ENCODE measurements around the gene SYNDIG1L. TPM values are rescaled to one million over a fixed set of nuclear protein-coding genes. Genes with fewer than 3 reads are reported as not detected.

Gene SYNDIG1L
- total RNA-seq, 6 experiments from 2014 or later = not detected

DNA sequence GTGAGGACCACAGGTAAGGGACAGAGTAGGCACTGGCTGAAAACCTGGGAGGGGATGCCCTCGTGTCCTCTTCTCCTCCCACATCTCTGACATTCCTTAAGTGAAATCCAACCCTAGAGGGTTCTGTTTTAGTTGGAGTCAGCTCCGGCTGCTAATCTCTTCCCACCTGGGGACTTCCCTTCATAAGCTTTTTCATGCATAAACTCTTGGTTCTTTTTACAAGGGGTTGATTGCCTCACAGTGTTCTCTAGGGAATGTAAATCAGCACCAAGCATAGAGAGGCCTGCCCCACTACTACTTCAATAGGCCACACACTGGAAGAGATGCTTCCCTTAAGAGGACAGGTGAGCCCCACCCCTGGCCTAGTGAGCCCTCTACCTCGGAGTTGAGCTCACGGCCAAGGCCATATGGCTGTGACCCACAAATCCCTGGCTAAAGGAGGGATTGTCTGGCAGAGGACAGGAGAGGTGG lies 3.2 kb upstream of the SYNDIG1L start:
- peaks cover 57% of the 10 kb centered on the region for H3K27me3 Mint-ChIP-seq (ENCODE audit: insufficient read depth)
- H3K4me3 Mint-ChIP-seq = no peak overlapping the region
- H3K4me1 Mint-ChIP-seq (ENCODE audit: low read depth) = no peaks in the 10 kb centered on the region
- no peak for DNase-seq
- TF ChIP-seq, protein P1, sequence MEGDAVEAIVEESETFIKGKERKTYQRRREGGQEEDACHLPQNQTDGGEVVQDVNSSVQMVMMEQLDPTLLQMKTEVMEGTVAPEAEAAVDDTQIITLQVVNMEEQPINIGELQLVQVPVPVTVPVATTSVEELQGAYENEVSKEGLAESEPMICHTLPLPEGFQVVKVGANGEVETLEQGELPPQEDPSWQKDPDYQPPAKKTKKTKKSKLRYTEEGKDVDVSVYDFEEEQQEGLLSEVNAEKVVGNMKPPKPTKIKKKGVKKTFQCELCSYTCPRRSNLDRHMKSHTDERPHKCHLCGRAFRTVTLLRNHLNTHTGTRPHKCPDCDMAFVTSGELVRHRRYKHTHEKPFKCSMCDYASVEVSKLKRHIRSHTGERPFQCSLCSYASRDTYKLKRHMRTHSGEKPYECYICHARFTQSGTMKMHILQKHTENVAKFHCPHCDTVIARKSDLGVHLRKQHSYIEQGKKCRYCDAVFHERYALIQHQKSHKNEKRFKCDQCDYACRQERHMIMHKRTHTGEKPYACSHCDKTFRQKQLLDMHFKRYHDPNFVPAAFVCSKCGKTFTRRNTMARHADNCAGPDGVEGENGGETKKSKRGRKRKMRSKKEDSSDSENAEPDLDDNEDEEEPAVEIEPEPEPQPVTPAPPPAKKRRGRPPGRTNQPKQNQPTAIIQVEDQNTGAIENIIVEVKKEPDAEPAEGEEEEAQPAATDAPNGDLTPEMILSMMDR (IDR thresholded peaks at IDR 0.05) = no peak
- H3K27ac Mint-ChIP-seq = no peak overlapping the region
- no peaks in the 10 kb centered on the region for H3K9me3 Mint-ChIP-seq
- no peaks in the 10 kb centered on the region for H3K36me3 Mint-ChIP-seq (ENCODE audit: low read depth)

DNA sequence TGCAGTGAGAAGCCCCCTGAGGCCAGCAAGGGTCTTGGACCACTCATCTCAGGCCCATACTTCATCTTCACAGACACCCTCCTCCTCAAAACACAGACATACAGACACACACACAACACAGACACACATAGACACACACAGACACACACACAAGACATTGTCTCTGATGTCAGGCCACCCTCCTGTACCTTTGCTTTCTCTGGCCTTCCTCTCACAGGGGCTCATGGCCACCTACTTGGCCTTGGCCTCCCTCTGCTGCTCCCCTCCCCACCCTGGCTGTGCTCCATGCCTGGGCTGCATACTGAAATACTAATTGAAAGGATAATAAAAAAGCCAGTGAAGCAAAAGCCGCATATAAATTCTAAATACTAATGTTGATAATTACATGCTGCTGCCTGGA lies 1.6 kb upstream of the SYNDIG1L start:
- Mint-ChIP-seq H3K9me3 (no peaks in the 10 kb centered on the region), H3K36me3 (ENCODE audit: low read depth) (no peaks in the 10 kb centered on the region), H3K27ac (no peak overlapping the region), H3K27me3 (ENCODE audit: insufficient read depth) (peaks cover 58% of the 10 kb centered on the region), H3K4me1 (ENCODE audit: low read depth) (no peaks in the 10 kb centered on the region), H3K4me3 (no peak overlapping the region)
- DNase-seq = no peak
- TF ChIP-seq, protein P1 (IDR thresholded peaks at IDR 0.05) = no peak

DNA sequence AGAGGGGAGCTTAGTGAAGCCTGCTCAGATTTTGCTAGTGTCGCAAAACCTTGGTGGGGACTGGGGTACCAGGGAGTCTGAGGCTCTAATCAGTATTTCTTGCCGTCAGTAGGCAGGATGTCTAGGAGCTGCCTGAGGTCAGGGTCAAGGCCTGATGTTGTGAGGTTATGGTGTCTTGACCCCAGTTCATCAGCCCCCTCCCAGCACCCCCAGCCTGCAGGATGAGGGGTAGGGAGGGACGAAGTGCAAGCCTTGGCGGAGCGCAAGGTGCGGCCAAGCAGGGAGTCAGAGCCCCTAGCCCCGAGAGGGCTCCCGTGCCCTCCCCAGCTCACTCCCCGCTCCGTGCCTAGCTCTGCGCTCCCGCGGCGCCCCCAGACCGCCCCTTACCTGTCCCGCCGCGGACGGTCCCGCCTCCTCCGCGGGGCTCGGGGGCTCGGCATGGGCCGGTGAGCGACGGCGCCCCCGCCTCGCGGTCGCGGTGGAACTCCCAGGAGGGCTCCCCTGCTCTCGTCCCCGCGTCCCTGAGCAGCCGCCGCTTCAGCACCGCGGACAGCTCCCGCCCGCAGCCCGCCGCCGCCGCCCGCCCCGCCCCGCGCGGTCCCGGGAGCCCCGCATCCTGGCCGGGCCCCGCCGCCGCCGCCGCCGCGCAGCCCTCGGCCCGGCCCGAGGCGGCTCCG lies 347 bp downstream of the SYNDIG1L start:
- H3K36me3 Mint-ChIP-seq (ENCODE audit: low read depth) = no peaks in the 10 kb centered on the region
- no peak for DNase-seq
- H3K9me3 Mint-ChIP-seq = no peaks in the 10 kb centered on the region
- H3K4me3 Mint-ChIP-seq = no peak overlapping the region
- no peaks in the 10 kb centered on the region for H3K4me1 Mint-ChIP-seq (ENCODE audit: low read depth)
- TF ChIP-seq, protein P1 (IDR thresholded peaks at IDR 0.05) = no peak
- H3K27me3 Mint-ChIP-seq (ENCODE audit: insufficient read depth) = peaks cover 57% of the 10 kb centered on the region
- H3K27ac Mint-ChIP-seq = no peak overlapping the region

DNA sequence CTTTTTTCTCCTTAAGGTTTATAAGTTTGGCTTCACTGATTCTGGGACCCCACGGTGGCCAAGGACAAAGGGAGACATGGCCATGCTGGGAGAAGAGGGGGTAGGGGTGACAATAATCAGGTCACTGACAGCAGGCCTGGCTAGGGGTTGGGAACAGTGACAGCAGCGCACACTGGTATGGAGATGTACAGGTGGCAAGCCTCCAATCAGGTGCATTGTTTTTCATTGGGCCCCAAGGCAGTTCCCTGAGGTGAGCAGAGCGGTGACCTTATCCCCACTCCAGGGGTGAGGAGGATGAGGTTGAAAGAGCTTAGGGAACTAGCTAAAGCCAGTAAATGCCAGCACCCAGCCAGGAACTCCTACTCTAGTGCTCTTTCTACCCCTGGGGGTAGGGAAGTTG lies 1.4 kb downstream of the SYNDIG1L start:
- no peak overlapping the region for H3K4me3 Mint-ChIP-seq
- TF ChIP-seq, protein P1 (IDR thresholded peaks at IDR 0.05) = no peak
- H3K4me1 Mint-ChIP-seq (ENCODE audit: low read depth) = no peaks in the 10 kb centered on the region
- H3K36me3 Mint-ChIP-seq (ENCODE audit: low read depth) = no peaks in the 10 kb centered on the region
- peaks cover 47% of the 10 kb centered on the region for H3K27me3 Mint-ChIP-seq (ENCODE audit: insufficient read depth)
- H3K27ac Mint-ChIP-seq = no peak overlapping the region
- no peak for DNase-seq
- no peaks in the 10 kb centered on the region for H3K9me3 Mint-ChIP-seq

DNA sequence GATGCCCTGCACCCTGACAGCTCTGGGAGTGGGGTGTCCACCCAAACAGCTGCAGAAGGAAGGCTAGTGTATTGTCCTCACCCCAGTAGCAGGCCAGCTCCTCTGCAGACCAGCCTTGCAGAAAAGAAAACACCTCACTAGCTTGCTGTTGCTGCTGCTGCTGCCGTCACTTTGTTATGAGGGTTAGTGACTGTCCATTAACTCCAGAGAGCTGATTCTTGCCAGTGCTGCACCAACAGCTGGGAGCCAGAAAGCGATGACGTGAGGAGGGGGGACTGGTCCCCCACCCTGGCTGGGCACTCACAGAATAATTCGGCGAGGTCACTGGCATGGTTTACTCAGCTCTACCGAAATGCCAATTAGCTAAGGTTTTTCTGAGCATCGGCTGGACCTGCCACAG lies 2.8 kb downstream of the SYNDIG1L start:
- no peaks in the 10 kb centered on the region for H3K9me3 Mint-ChIP-seq
- no peaks in the 10 kb centered on the region for H3K4me1 Mint-ChIP-seq (ENCODE audit: low read depth)
- peaks cover 41% of the 10 kb centered on the region for H3K27me3 Mint-ChIP-seq (ENCODE audit: insufficient read depth)
- no peak for DNase-seq
- no peaks in the 10 kb centered on the region for H3K36me3 Mint-ChIP-seq (ENCODE audit: low read depth)
- no peak overlapping the region for H3K27ac Mint-ChIP-seq
- TF ChIP-seq, protein P1 (IDR thresholded peaks at IDR 0.05) = no peak
- no peak overlapping the region for H3K4me3 Mint-ChIP-seq

Data from HFFc6 (cell line).